HAP-1 (cell line): Measurements from ENCODE around the gene MN1.

Experiments used
- DNase-seq, 2 experiments: peaks; one replicate each; pipeline ENCODE4 v3.0.0-alpha.2; 2016 to 2020; ENCODE audit warnings: low spot score in 2 of 2
- H3K27me3 ChIP-seq: fragments of 250-450 bp; sonication (Bioruptor Pico); 2 replicates; pipeline ENCODE4 v1.5.1; 2020; ENCODE audit warnings: low read depth, mild to moderate bottlenecking, moderate library complexity
- H3K36me3 ChIP-seq: fragments of 250-450 bp; sonication (Bioruptor Pico); replicated peaks from 2 replicates; pipeline ENCODE4 v1.5.1; 2020; ENCODE audit warnings: mild to moderate bottlenecking
- H3K4me1 ChIP-seq: fragments of 250-450 bp; sonication (Bioruptor Pico); 2 replicates; pipeline ENCODE4 v1.5.1; 2020; ENCODE audit warnings: mild to moderate bottlenecking
- H3K4me3 ChIP-seq: fragments of 250-450 bp; sonication (Bioruptor Pico); 2 replicates; pipeline ENCODE4 v1.5.1; 2020; ENCODE audit warnings: mild to moderate bottlenecking, moderate library complexity
- H3K9me3 ChIP-seq: fragments of 250-450 bp; sonication (Bioruptor Pico); 2 replicates; pipeline ENCODE4 v1.5.1; 2020; ENCODE audit warnings: mild to moderate bottlenecking, moderate library complexity
- in situ Hi-C: fragments of 300-500 bp; cut with MboI; formaldehyde crosslinking; loops from 3 replicates; pipeline ENCODE4 v1.14.3; 2020; ENCODE audit warnings: low sequenced_read_pairs, inconsistent platforms, mixed read lengths

The MN1 gene

GRCh38 chr22:27801616-27802345 is at the start of gene MN1:
Gene MN1 (minus strand): TSS chr22:27801756. CDS start chr22:27800543, 1,213 bp downstream.
- H3K36me3 ChIP-seq = no peaks in the 10 kb centered on the region
- peak within 1 kb of the TSS; percentile 61 for H3K4me3 ChIP-seq
- H3K4me1 ChIP-seq = peaks cover 4% of the 10 kb centered on the region
- no peaks in the 10 kb centered on the region for H3K27me3 ChIP-seq
- no peaks in the 10 kb centered on the region for H3K9me3 ChIP-seq
- in situ Hi-C loops = loop anchor here (10.0 kb wide), 1 partner anchor 1047 kb away; no protein-coding TSS in a partner anchor
- peak; percentile 54 to 78 for DNase-seq

- Histone ChIP-seq H3K4me3 (no peak overlapping the region), H3K4me1 (no peaks in the 10 kb centered on the region), H3K27me3 (no peaks in the 10 kb centered on the region), H3K9me3 (no peaks in the 10 kb centered on the region), H3K36me3 (peaks cover 56% of the 10 kb centered on the region)
- in situ Hi-C loops = no loop called here
- no peak for DNase-seq
These were observed 48.5 kb upstream of the MN1 start for GRCh38 chr22:27850000-27850521.

DNA sequence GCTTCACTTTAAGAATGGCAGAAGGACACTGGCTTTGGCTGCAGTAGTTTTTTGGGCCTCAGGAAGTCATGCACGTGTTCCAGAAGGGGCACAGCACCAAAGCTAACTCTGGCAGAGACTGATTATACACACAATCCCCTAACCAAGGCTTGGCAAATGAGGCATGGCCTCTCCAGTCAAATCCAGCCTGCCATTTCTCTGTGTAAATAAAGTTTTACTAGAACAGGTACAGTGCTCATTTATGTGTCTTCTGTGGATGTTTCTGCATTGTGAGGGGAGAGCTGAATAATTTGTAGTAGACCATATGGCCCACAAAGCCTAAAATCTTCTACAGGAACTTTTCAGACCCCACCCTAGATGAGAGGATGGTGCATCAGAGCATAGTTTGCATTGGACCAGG is 46.4 kb upstream of the MN1 start:
- H3K4me1 ChIP-seq = no peaks in the 10 kb centered on the region
- no peaks in the 10 kb centered on the region for H3K9me3 ChIP-seq
- peaks cover 43% of the 10 kb centered on the region for H3K36me3 ChIP-seq
- no peaks in the 10 kb centered on the region for H3K27me3 ChIP-seq
- H3K4me3 ChIP-seq = no peak overlapping the region
- in situ Hi-C loops = no loop called here
- no peak for DNase-seq

- in situ Hi-C loops = no loop called here
- no peak overlapping the region for H3K4me3 ChIP-seq
- H3K27me3 ChIP-seq = no peaks in the 10 kb centered on the region
- H3K4me1 ChIP-seq = no peaks in the 10 kb centered on the region
- no peak for DNase-seq
- H3K36me3 ChIP-seq = peaks cover 32% of the 10 kb centered on the region
- H3K9me3 ChIP-seq = no peaks in the 10 kb centered on the region
These were observed 45.4 kb upstream of the MN1 start for GRCh38 chr22:27846910-27847309.

- no peak for DNase-seq
- Histone ChIP-seq H3K4me3 (no peak overlapping the region), H3K9me3 (no peaks in the 10 kb centered on the region), H3K27me3 (no peaks in the 10 kb centered on the region), H3K36me3 (peaks cover 26% of the 10 kb centered on the region), H3K4me1 (no peaks in the 10 kb centered on the region)
- in situ Hi-C loops = no loop called here
These were observed 44.7 kb upstream of the MN1 start for GRCh38 chr22:27846248-27846757.

DNA sequence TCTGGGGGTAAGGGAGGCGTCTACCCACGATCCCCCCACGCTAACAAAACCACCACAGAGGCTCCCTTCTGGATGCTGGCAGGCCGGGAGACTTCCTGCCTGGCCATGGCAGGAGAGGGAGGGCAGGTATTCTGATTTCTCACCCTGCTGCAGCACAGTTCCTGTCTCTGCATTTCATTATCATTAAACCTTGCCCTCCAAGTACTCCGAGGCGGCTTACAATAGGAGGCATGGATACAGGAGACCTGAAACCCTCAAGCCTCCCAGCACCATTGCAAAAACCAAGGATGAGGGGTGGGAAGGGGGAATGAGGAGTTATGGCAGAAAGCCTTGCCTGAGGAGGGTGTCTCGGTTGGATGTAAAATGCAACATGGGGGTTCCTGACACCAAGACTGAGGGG is 44.1 kb upstream of the MN1 start:
- no peak for DNase-seq
- peaks cover 20% of the 10 kb centered on the region for H3K36me3 ChIP-seq
- H3K27me3 ChIP-seq = no peaks in the 10 kb centered on the region
- H3K4me3 ChIP-seq = no peak overlapping the region
- in situ Hi-C loops = no loop called here
- H3K4me1 ChIP-seq = no peaks in the 10 kb centered on the region
- H3K9me3 ChIP-seq = no peaks in the 10 kb centered on the region

DNA sequence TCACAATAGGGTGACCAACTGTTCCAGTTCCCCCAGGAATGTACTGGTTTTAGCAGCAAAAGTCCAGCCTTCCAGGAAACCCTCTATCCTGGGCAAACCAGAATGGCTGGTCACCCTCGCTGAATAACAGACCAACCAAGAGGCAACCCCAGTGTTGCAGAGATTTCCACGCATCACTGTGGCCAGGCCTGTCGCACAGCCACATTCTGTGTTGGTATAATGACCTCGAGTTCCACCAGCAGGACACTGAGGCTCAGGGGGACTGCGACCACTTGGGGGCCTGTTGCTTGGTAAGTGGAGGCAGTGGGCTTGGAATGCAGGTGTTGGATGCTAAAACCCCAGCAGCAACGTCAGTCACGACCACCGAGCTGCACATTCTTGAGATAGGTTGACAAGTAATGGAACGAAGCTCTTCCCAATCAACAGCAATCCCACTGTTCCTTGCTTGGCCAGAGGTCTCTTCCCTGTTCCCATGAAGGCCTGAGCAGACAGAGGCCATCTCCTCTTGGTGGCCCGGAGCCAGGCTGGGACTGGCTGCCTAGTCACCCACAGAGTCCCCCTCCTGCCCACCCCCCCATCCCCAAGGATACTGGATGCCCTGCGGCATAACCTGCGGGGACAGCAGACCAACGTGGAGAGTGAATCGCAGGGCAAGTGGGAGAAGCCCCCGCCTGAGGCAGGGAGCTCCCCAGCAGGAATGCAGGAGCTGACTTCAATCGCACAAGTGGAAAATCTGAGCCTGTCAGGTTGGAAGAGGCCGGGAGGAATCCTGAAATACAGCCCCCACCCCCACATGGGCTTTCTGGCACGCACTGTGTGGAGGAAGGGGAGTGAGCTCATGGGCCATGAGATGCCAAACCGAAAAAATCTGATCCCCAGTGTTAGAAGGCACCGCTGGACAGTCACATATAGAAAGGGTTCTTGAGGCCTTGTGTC is 43.4 kb upstream of the MN1 start:
- no peak overlapping the region for H3K4me3 ChIP-seq
- H3K27me3 ChIP-seq = no peaks in the 10 kb centered on the region
- no peaks in the 10 kb centered on the region for H3K4me1 ChIP-seq
- H3K36me3 ChIP-seq = peaks cover 17% of the 10 kb centered on the region
- no peak for DNase-seq
- in situ Hi-C loops = no loop called here
- H3K9me3 ChIP-seq = no peaks in the 10 kb centered on the region

DNA sequence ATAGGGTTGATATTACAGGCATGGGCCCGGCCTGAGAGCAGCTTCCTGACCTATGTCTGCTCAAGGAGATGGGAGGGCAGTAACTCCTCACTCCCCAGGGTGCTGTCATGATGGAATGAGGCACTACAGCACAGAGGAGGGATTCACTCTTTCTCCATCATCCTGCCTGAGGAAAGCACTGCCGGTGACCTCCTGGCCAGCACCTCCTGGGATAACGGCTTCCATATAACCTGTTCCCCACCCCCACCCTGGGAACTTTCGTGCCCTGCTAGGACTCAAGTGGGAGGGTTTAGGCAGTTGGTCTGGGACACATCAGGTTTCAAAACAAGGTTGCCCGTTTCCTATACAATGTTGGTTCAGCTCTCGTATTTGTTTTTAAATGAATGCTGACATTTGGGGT is 42.7 kb upstream of the MN1 start:
- Histone ChIP-seq H3K4me3 (no peak overlapping the region), H3K36me3 (peaks cover 12% of the 10 kb centered on the region), H3K4me1 (no peaks in the 10 kb centered on the region), H3K27me3 (no peaks in the 10 kb centered on the region), H3K9me3 (no peaks in the 10 kb centered on the region)
- DNase-seq = no peak
- in situ Hi-C loops = no loop called here

- peaks cover 7% of the 10 kb centered on the region for H3K36me3 ChIP-seq
- H3K9me3 ChIP-seq = no peaks in the 10 kb centered on the region
- no peaks in the 10 kb centered on the region for H3K27me3 ChIP-seq
- DNase-seq = no peak
- in situ Hi-C loops = no loop called here
- no peaks in the 10 kb centered on the region for H3K4me1 ChIP-seq
- H3K4me3 ChIP-seq = no peak overlapping the region
These were observed 41.9 kb upstream of the MN1 start for GRCh38 chr22:27843441-27843840.

DNA sequence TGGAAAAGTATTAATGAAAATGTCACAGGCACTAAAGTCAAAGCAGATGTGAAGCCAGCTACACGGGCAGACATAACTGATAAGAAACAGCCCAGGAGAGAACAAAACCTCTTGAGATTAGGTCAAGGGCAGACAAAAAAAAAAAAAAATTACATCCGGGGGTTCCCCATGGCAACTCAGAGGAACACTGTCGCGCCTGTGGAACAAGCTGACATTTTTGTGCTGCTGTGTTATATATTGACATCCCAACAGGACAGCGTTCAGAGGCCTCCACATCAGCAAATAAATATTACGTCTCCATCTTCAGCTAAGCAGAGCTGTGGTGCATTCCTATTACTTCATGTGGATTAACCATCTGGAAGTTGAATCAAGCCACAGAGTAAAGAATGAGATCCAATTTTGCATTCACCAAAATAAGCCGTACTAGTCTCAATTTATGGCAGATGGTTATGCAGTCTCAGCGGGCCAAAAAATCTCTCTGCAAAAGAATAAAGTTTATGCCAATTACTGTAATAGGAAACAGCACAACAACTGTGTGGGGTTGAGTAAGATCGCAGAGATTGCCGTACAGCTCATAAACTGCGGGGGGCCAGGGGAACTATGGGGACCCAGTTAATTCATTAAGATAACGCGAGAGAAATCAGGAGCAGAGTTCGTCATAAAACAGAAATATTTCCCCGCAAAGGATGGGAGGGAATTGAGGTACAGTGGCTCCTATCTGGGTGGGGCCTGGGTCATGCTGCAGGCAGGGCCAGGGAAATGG is 41.3 kb upstream of the MN1 start:
- in situ Hi-C loops = no loop called here
- no peak overlapping the region for H3K4me3 ChIP-seq
- no peaks in the 10 kb centered on the region for H3K4me1 ChIP-seq
- H3K36me3 ChIP-seq = peaks cover 1% of the 10 kb centered on the region
- H3K27me3 ChIP-seq = no peaks in the 10 kb centered on the region
- no peaks in the 10 kb centered on the region for H3K9me3 ChIP-seq
- no peak for DNase-seq

DNA sequence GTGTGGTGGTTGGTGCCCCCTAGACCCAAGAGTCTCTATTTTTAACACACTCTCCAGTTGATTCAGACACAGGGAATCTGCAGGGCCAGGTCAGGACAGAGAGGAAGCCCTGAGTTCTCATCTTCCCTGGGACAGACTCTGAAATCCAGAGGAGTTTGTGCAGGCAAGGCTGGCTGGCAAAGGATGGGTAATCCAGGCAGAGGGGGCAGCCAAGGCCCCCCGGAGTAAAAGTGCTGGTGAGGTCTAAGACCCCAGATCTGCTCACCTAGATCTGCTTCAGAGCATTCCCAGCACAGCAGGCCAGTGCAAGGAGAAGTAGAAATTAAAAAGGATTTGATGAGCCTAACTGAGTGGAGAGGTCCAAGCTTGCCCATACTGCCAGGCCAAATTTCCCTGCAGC is 40.6 kb upstream of the MN1 start:
- Histone ChIP-seq H3K27me3 (no peaks in the 10 kb centered on the region), H3K4me1 (no peaks in the 10 kb centered on the region), H3K4me3 (no peak overlapping the region), H3K36me3 (no peaks in the 10 kb centered on the region; the same call in 1 of the 2 replicates), H3K9me3 (no peaks in the 10 kb centered on the region)
- DNase-seq = no peak
- in situ Hi-C loops = no loop called here

GRCh38 chr22:27840436-27840835 is 38.9 kb upstream of the MN1 start:
- Histone ChIP-seq H3K27me3 (no peaks in the 10 kb centered on the region), H3K9me3 (no peaks in the 10 kb centered on the region), H3K4me1 (no peaks in the 10 kb centered on the region), H3K36me3 (no peaks in the 10 kb centered on the region), H3K4me3 (no peak overlapping the region)
- DNase-seq = no peak
- in situ Hi-C loops = no loop called here

DNA sequence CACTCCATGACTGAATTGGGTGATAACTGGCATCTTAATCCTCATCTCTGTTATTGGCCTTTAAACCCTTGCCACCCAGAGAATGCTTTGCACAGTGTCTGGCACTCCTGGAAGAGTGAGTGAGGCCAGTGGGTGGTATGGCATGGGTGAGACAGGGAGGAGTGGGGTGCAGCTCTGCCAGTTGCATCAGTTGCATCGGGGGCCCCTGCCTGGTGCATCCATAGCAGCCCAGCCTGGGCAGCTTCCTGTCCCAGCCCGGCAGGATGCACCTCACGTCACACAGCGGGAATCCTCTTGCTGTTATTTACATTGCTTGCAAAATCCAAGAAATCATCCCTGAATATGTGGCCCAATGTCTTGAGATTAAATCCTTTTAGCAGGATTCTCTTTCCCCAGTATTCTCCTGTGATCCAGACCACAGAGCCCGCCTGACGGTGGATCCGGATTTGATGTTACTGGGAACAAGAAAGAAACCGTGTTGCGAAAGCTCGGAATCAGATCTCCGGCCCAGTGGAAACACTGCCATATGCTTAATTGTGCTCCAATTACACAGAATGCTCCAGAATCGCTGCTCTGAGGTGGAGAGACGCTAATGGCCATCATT is 37.6 kb upstream of the MN1 start:
- Histone ChIP-seq H3K36me3 (no peaks in the 10 kb centered on the region), H3K27me3 (no peaks in the 10 kb centered on the region), H3K4me1 (no peaks in the 10 kb centered on the region), H3K9me3 (no peaks in the 10 kb centered on the region), H3K4me3 (no peak overlapping the region)
- no peak for DNase-seq
- in situ Hi-C loops = no loop called here
